Measurements from ENCODE around the gene COMT. TPM values are rescaled to one million over a fixed set of nuclear protein-coding genes. Genes with fewer than 3 reads are reported as not detected.

The COMT gene
- total and polyA plus RNA-seq, 3 experiments from 2014 or later: 89.3 to 93.7 (median 92.7) TPM

DNA sequence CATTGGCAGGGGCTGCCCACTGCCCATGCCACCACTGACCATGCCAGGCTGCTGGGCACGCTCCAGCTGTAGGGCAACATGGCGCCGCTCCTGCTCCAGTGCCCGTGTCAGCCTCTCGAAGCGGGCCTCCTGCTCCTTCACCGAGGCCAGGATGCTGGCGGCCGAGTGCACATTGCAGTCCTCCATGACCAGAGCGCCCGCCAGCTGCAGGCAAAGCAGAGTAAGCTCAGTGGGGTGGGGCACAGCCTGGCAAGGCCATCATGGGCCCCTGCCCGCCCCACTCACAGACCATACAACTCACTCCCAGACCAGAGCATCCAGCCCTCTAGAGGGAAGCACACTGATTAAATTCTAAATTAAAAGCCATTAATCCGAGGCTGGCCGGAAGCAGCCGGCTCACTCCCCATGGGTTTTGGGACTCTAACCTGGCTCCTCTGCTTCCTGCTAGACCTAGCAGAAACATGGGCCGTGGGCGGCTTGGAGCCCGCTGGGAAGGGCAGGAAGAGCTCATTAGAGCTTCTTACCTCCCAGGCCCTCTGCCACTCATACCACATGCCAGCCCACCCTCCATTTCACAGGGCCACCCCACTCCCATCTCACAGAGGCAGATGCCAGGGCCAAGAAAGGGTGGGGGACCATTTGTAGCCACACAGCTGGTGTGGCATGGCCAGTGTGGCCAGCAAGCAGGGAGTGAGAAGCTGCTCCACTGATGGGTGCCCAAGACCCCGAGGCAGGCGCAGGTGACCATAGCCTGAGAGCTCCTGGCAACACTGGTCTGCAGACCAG lies 49.2 kb downstream of the COMT start:
- H3K9me3 ChIP-seq (ENCODE audit: low read length): no peaks in the 10 kb centered on the region

DNA sequence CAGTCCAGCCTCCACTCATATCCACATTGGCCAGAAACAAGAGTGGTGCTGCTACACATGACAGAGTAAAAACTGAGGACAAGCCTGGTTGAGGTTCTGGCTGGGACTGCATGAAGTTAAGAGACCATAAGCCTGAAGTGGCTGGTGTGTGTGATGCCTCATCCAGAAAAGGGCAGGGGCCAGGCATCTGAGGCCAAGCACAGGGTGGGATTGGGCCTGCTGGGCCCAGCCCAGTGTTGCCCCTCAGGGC lies 49.7 kb downstream of the COMT start:
- Mint-ChIP-seq H3K27ac (no peak overlapping the region), H3K27me3 (peaks cover 0 to 5% of the 10 kb centered on the region in 2 donors), H3K36me3 (no peaks in the 10 kb centered on the region), H3K4me1 (peaks cover 0 to 5% (median under 1%) of the 10 kb centered on the region in 3 donors), H3K4me3 (no peak overlapping the region), H3K9me3 (no peaks in the 10 kb centered on the region)
- no peak for DNase-seq
- Histone ChIP-seq H3K36me3 (ENCODE audit: insufficient read depth, low read length) (no peaks in the 10 kb centered on the region), H3K27me3 (ENCODE audit: insufficient read depth, low read length, poor library complexity, severe bottlenecking) (no peaks in the 10 kb centered on the region), H3K9me3 (ENCODE audit: low read length) (no peaks in the 10 kb centered on the region), H3K4me1 (ENCODE audit: insufficient read depth, low read length) (peaks cover 23% of the 10 kb centered on the region), H3K4me3 (ENCODE audit: low read length) (no peak overlapping the region), H3K27ac (ENCODE audit: low read depth, low read length) (no peak overlapping the region)
- ChIA-PET CTCF (no interaction called here), POLR2A (no interaction called here)

More for the DNA sequence above, 49.2 kb downstream of the COMT start:
- Mint-ChIP-seq H3K27ac (no peak overlapping the region), H3K4me3 (no peak overlapping the region), H3K9me3 (no peaks in the 10 kb centered on the region), H3K4me1 (peaks cover 0 to 7% (median 2%) of the 10 kb centered on the region in 3 donors), H3K36me3 (no peaks in the 10 kb centered on the region), H3K27me3 (peaks cover 0 to 3% of the 10 kb centered on the region in 2 donors)
- no peak for DNase-seq
- H3K4me1 ChIP-seq (ENCODE audit: insufficient read depth, low read length): peaks cover 28% of the 10 kb centered on the region
- no peaks in the 10 kb centered on the region for H3K36me3 ChIP-seq (ENCODE audit: insufficient read depth, low read length)
- H3K27me3 ChIP-seq (ENCODE audit: insufficient read depth, low read length, poor library complexity, severe bottlenecking): peaks cover 4% of the 10 kb centered on the region
- CTCF ChIA-PET: no interaction called here
- POLR2A ChIA-PET: no interaction called here
- H3K27ac ChIP-seq (ENCODE audit: low read depth, low read length): peak overlapping the region; percentile 93
- no peak overlapping the region for H3K4me3 ChIP-seq (ENCODE audit: low read length)

DNA sequence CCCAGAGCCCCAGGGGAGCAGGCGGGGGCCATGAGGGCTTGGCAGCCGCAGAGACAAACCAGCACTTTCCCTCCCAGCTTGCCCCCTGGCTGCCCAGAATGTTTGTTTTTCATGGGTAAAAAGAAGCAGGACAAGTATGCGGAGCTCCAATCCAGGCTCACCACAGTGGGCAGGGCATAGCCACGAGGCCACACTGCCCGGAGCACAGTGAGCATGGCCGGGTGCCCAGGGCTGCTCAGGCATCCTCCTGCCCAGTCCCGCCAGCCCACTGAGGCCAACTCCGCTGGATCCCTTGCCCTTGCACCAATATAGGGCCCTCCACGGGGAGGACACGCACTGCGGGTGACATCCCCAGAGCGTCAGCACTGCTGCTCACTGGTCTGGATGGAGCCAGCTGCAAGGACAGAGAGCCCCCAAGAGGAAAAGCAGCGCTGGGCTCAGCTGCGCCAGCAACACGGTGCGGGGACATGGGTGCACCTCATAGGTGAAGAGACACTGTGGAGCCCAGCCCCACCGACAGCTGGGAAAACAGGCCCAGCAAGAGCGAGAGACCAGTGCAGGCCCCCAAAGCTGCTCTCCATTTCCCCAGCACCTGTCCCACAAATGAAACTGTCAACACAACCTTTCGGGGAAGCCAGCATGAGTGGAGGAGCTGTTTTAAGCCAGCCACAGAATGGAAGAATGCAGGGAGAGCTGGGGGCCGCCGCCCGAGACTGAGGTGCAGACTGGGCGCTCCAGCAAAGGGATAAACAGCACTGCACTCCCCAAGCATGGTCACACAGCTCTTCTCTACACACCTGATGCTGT lies 50.3 kb downstream of the COMT start:
- POLR2A ChIA-PET: no interaction called here
- no peaks in the 10 kb centered on the region for H3K9me3 Mint-ChIP-seq
- DNase-seq: no peak
- H3K27me3 ChIP-seq (ENCODE audit: insufficient read depth, low read length, poor library complexity, severe bottlenecking): no peaks in the 10 kb centered on the region
- H3K36me3 ChIP-seq (ENCODE audit: insufficient read depth, low read length): no peaks in the 10 kb centered on the region
- no peaks in the 10 kb centered on the region for H3K36me3 Mint-ChIP-seq
- H3K9me3 ChIP-seq (ENCODE audit: low read length): no peaks in the 10 kb centered on the region
- H3K4me3 ChIP-seq (ENCODE audit: low read length): no peak overlapping the region
- CTCF ChIA-PET: no interaction called here
- H3K27ac Mint-ChIP-seq: no peak overlapping the region
- H3K27me3 Mint-ChIP-seq: peaks cover 0 to 7% of the 10 kb centered on the region in 2 donors
- H3K4me1 Mint-ChIP-seq: peaks cover 0 to 3% (median 0%) of the 10 kb centered on the region in 3 donors
- no peak overlapping the region for H3K4me3 Mint-ChIP-seq
- H3K27ac ChIP-seq (ENCODE audit: low read depth, low read length): no peak overlapping the region
- peaks cover 20% of the 10 kb centered on the region for H3K4me1 ChIP-seq (ENCODE audit: insufficient read depth, low read length)

DNA sequence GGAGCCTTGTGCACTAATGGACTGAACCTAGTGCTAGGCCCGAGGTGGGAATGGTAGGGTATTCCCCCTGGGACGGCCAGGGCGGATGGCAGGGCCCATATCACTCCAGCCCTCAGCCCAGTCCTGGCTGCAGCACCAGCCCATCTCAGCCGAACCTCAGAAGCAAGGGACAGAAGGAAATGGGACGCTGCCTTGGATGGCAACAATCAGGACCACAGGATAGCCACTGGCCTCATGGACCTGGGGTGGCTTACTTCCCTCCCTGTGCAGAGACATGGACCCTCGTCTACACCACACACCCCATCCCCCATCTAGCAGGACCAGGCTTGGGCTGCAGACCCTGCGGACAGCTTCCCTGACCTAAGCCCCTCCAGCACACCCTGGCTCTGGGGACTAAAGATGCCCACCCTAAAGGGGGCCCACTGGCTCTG lies 50.9 kb downstream of the COMT start:
- no peaks in the 10 kb centered on the region for H3K9me3 ChIP-seq (ENCODE audit: low read length)
- DNase-seq: no peak
- no peaks in the 10 kb centered on the region for H3K36me3 Mint-ChIP-seq
- H3K4me3 ChIP-seq (ENCODE audit: low read length): no peak overlapping the region
- CTCF ChIA-PET: no interaction called here
- H3K27ac ChIP-seq (ENCODE audit: low read depth, low read length): no peak overlapping the region
- H3K27me3 Mint-ChIP-seq: peaks cover 0 to 7% of the 10 kb centered on the region in 2 donors
- no peak overlapping the region for H3K27ac Mint-ChIP-seq
- no peak overlapping the region for H3K4me3 Mint-ChIP-seq
- no peaks in the 10 kb centered on the region for H3K36me3 ChIP-seq (ENCODE audit: insufficient read depth, low read length)
- POLR2A ChIA-PET: no interaction called here
- no peaks in the 10 kb centered on the region for H3K9me3 Mint-ChIP-seq
- peaks cover 0 to under 1% (median 0%) of the 10 kb centered on the region in 3 donors for H3K4me1 Mint-ChIP-seq
- H3K4me1 ChIP-seq (ENCODE audit: insufficient read depth, low read length): peaks cover 17% of the 10 kb centered on the region
- H3K27me3 ChIP-seq (ENCODE audit: insufficient read depth, low read length, poor library complexity, severe bottlenecking): no peaks in the 10 kb centered on the region

DNA sequence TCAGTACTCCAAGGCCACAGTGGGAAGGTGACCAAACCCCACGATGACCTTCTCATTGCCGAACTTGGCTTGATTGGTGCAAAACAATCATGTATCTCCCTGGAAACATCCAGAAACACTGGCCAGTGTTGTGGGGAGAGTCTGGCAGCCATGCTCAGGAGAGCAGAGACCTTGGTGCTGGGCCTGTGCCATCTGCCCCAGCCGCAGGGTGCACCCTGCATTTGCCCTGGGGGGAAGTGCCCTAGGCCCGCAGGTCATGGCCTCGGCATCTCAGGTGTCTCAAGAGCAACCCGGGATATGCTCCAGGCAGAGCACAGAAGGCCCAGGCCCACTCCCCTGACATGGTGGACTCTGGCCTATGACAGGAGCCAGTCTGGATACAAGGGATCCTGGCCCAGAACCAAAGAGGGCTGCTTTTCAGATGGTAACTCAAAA lies 51.4 kb downstream of the COMT start:
- Histone ChIP-seq H3K4me1 (ENCODE audit: insufficient read depth, low read length) (peaks cover 14% of the 10 kb centered on the region), H3K9me3 (ENCODE audit: low read length) (no peaks in the 10 kb centered on the region), H3K27ac (ENCODE audit: low read depth, low read length) (no peak overlapping the region), H3K4me3 (ENCODE audit: low read length) (no peak overlapping the region), H3K36me3 (ENCODE audit: insufficient read depth, low read length) (no peaks in the 10 kb centered on the region), H3K27me3 (ENCODE audit: insufficient read depth, low read length, poor library complexity, severe bottlenecking) (no peaks in the 10 kb centered on the region)
- Mint-ChIP-seq H3K4me3 (no peak overlapping the region), H3K27ac (no peak overlapping the region), H3K36me3 (no peaks in the 10 kb centered on the region), H3K9me3 (no peaks in the 10 kb centered on the region), H3K4me1 (no peaks in the 10 kb centered on the region), H3K27me3 (peaks cover 0 to 7% of the 10 kb centered on the region in 2 donors)
- DNase-seq: no peak
- POLR2A ChIA-PET: no interaction called here
- CTCF ChIA-PET: no interaction called here

DNA sequence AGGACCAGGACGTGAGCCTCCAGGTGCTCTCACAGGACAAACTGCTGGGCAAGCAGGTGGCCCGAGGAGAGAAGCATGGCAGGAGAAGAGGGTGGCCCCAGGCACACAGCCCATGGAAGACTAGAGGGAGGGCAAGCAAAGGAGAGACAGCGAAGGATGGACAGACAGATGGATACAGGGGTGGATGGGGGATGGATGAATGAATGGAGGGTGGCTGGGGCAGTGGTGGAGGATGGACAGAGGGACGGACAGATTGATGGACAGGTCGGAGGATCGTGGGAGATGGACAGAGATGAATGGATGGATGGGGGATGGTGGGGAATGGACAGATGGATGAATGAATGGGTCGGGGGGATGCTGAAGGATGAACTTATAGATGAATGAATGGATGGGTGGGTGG lies 52.4 kb downstream of the COMT start:
- Mint-ChIP-seq H3K9me3 (no peaks in the 10 kb centered on the region), H3K27ac (no peak overlapping the region), H3K27me3 (peaks cover 0 to 7% of the 10 kb centered on the region in 2 donors), H3K4me1 (no peaks in the 10 kb centered on the region), H3K4me3 (no peak overlapping the region), H3K36me3 (no peaks in the 10 kb centered on the region)
- Histone ChIP-seq H3K27me3 (ENCODE audit: insufficient read depth, low read length, poor library complexity, severe bottlenecking) (no peaks in the 10 kb centered on the region), H3K36me3 (ENCODE audit: insufficient read depth, low read length) (no peaks in the 10 kb centered on the region), H3K4me1 (ENCODE audit: insufficient read depth, low read length) (peaks cover 10% of the 10 kb centered on the region), H3K4me3 (ENCODE audit: low read length) (no peak overlapping the region), H3K9me3 (ENCODE audit: low read length) (no peaks in the 10 kb centered on the region), H3K27ac (ENCODE audit: low read depth, low read length) (no peak overlapping the region)
- CTCF ChIA-PET: no interaction called here
- POLR2A ChIA-PET: no interaction called here
- no peak for DNase-seq

DNA sequence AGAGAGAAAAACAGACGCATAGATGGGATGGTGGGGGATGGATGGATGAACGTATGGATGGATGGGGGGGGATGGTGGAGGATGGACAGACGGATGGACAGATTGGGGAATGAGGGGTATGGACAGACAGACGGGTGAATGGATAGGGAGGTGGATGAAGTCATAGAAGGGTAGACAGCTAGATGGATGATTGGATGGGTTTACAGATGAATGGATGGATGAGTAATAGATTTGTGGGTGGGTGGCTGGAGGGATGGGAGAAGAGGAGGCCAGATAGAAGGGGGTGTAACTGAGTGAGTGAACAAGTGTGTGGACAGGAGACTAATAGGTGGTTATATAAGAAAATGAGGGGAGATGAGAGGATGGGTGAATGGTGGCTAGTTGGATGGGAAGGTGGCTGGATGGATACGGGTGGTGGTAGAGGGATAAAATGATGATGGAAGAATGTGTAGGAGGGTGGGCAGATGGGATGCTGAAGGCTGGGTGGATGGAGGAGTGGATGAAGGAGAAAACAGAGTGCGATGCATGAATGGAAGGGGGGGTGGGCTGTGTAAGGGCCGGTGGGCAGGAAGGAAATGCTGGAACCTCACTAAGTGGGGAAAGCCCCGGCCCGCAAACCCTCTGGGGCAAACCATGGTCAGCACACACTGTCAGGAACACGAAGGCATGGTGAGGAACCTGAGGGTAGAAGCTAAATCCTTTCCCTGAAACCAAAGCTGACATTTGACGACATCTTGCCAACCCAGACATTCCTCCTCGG lies 53.5 kb downstream of the COMT start:
- no peaks in the 10 kb centered on the region for H3K36me3 ChIP-seq (ENCODE audit: insufficient read depth, low read length)
- Mint-ChIP-seq H3K27me3 (peaks cover 0 to 7% of the 10 kb centered on the region in 2 donors), H3K27ac (no peak overlapping the region), H3K9me3 (no peaks in the 10 kb centered on the region), H3K4me3 (no peak overlapping the region), H3K36me3 (no peaks in the 10 kb centered on the region), H3K4me1 (no peaks in the 10 kb centered on the region)
- no peaks in the 10 kb centered on the region for H3K4me1 ChIP-seq (ENCODE audit: insufficient read depth, low read length)
- no peak overlapping the region for H3K27ac ChIP-seq (ENCODE audit: low read depth, low read length)
- POLR2A ChIA-PET: no interaction called here
- no peaks in the 10 kb centered on the region for H3K9me3 ChIP-seq (ENCODE audit: low read length)
- DNase-seq: no peak
- H3K4me3 ChIP-seq (ENCODE audit: low read length): no peak overlapping the region
- CTCF ChIA-PET: no interaction called here
- H3K27me3 ChIP-seq (ENCODE audit: insufficient read depth, low read length, poor library complexity, severe bottlenecking): no peaks in the 10 kb centered on the region

Measured in CD8-positive, alpha-beta memory T cell (primary cell).